Uterus (tissue), 4 donors: ENCODE results near the gene TPGS2. TPM values are rescaled to one million over a fixed set of nuclear protein-coding genes. Genes with fewer than 3 reads are reported as not detected.
A peak's percentile ranks its signal among the peaks of the same experiment; 100 is the strongest.

Experiments
- DNase-seq, 2 donors: peaks; one replicate each; pipeline ENCODE4 v3.0.0-alpha.2; 2019 to 2020
- H3K27ac ChIP-seq, 2 donors: fragments of 200-600 bp; sonication (generic); 1 replicate in 1 of 2; 2 replicates in 1 of 2; pipeline ENCODE4 v1.5.1; 2016 to 2018
- H3K27me3 ChIP-seq, 2 donors: fragments of 200-600 bp; sonication (generic); one replicate each; pipeline ENCODE4 v1.5.1; 2018 to 2019; ENCODE audit warnings: control low read depth in 1 of 2
- H3K36me3 ChIP-seq, 2 donors: fragments of 200-600 bp; sonication (generic); one replicate each; pipeline ENCODE4 v1.5.1; 2019; ENCODE audit warnings: control low read depth in 1 of 2
- H3K4me1 ChIP-seq, 2 donors: fragments of 200-600 bp; sonication (generic); one replicate each; pipeline ENCODE4 v1.5.1; 2018 to 2019; ENCODE audit warnings: control low read depth in 1 of 2
- H3K4me3 ChIP-seq, 2 donors: fragments of 200-600 bp; sonication (generic); 1 replicate in 1 of 2; 2 replicates in 1 of 2; pipeline ENCODE4 v1.5.1; 2018 to 2019; ENCODE audit warnings: mild to moderate bottlenecking in 1 of 2
- H3K9me3 ChIP-seq, 2 donors: fragments of 200-600 bp; sonication (generic); one replicate each; pipeline ENCODE4 v1.5.1; 2019; ENCODE audit warnings: control low read depth in 1 of 2
- CTCF ChIP-seq, 4 experiments: fragments of 200-600 bp in 2 of 4; fragments of 450-650 bp in 2 of 4; sonication (generic) in 2 of 4; IDR thresholded peaks; one replicate each; pipeline ENCODE4 v1.5.1; 2016 to 2019; ENCODE audit warnings: antibody characterized with exemption in 4 of 4, mild to moderate bottlenecking in 2 of 4, moderate library complexity in 1 of 4
- POLR2A ChIP-seq, 2 donors: fragments of 450-650 bp; IDR thresholded peaks; one replicate each; pipeline ENCODE4 v1.6.1; 2016; ENCODE audit warnings: antibody characterized with exemption in 2 of 2, mild to moderate bottlenecking in 1 of 2, moderate library complexity in 1 of 2
- intact Hi-C: fragments of 100-400 bp; cut with DNase I; formaldehyde crosslinking; loops from one replicate; pipeline ENCODE4 v1.15.1; 2023; ENCODE audit warnings: low total_unique reads
- total RNA-seq, 4 donors: library from RNA; depleted of rRNA in 3 of 4; stranded (reverse); fragments of >200 nt in 3 of 4; gene quantifications; one replicate each; pipeline versions ENCODE4 v1.1.0 to v1.2.4, GENCODE V29; 2014 to 2023
- donor health status: DM: yes; HTN: yes; CAD: no.

The TPGS2 gene
- total RNA-seq, 4 donors from 2014 or later = 42.3 to 85.6 (median 69.1) TPM

GRCh38 chr18:36831139-36831538, 2.3 kb upstream of the TPGS2 start:
- Histone ChIP-seq H3K4me1 (no peaks in the 10 kb centered on the region), H3K27ac (no peak overlapping the region), H3K36me3 (no peaks in the 10 kb centered on the region), H3K4me3 (no peak overlapping the region), H3K27me3 (no peaks in the 10 kb centered on the region), H3K9me3 (no peaks in the 10 kb centered on the region)
- no peak for DNase-seq
- intact Hi-C loops = no loop called here
- TF ChIP-seq CTCF (IDR thresholded peaks at IDR 0.05) (no peak), POLR2A (IDR thresholded peaks at IDR 0.05) (no peak)

- Histone ChIP-seq H3K9me3 (no peaks in the 10 kb centered on the region), H3K36me3 (no peaks in the 10 kb centered on the region), H3K27me3 (no peaks in the 10 kb centered on the region), H3K4me3 (no peak overlapping the region), H3K27ac (no peak overlapping the region), H3K4me1 (no peaks in the 10 kb centered on the region)
- intact Hi-C loops = no loop called here
- DNase-seq = no peak
- no peak for TF ChIP-seq CTCF (IDR thresholded peaks at IDR 0.05)
- no peak for TF ChIP-seq POLR2A (IDR thresholded peaks at IDR 0.05)
These were observed 1.3 kb upstream of the TPGS2 start for GRCh38 chr18:36830158-36830495.

- no peaks in the 10 kb centered on the region for H3K4me1 ChIP-seq
- peak overlapping the region; percentile 75 to 86 for H3K27ac ChIP-seq
- H3K4me3 ChIP-seq = peak overlapping the region; percentile 74 to 80
- no peaks in the 10 kb centered on the region for H3K9me3 ChIP-seq
- H3K27me3 ChIP-seq = no peaks in the 10 kb centered on the region
- intact Hi-C loops = no loop called here
- no peak for DNase-seq
- no peak for TF ChIP-seq CTCF (IDR thresholded peaks at IDR 0.05)
- no peak for TF ChIP-seq POLR2A (IDR thresholded peaks at IDR 0.05)
- no peaks in the 10 kb centered on the region for H3K36me3 ChIP-seq
These were observed 758 bp upstream of the TPGS2 start for GRCh38 chr18:36829362-36830157.

- no peaks in the 10 kb centered on the region for H3K27me3 ChIP-seq
- DNase-seq = peak; percentile 18 to 26
- no peaks in the 10 kb centered on the region for H3K36me3 ChIP-seq
- intact Hi-C loops = no loop called here
- no peak for TF ChIP-seq POLR2A (IDR thresholded peaks at IDR 0.05)
- peak overlapping the region; percentile 74 to 80 for H3K4me3 ChIP-seq
- H3K9me3 ChIP-seq = no peaks in the 10 kb centered on the region
- H3K4me1 ChIP-seq = no peaks in the 10 kb centered on the region
- peak overlapping the region; percentile 75 to 86 for H3K27ac ChIP-seq
These were observed 609 bp downstream of the TPGS2 start for GRCh38 chr18:36828157-36828629.

- H3K27ac ChIP-seq = no peak overlapping the region
- H3K36me3 ChIP-seq = no peaks in the 10 kb centered on the region
- H3K9me3 ChIP-seq = no peaks in the 10 kb centered on the region
- DNase-seq = no peak
- H3K4me3 ChIP-seq = no peak overlapping the region
- intact Hi-C loops = no loop called here
- H3K4me1 ChIP-seq = no peaks in the 10 kb centered on the region
- TF ChIP-seq CTCF (IDR thresholded peaks at IDR 0.05) (no peak), POLR2A (IDR thresholded peaks at IDR 0.05) (no peak)
- no peaks in the 10 kb centered on the region for H3K27me3 ChIP-seq
These were observed 2.2 kb downstream of the TPGS2 start for GRCh38 chr18:36826556-36826955.
